NCI-H2227 (cell line): ENCODE measurements around the gene CAP1.

Experiments used
- DNase-seq: peaks from one replicate; lab custom pipeline; 2025; ENCODE audit not compliant: unreplicated experiment; lab: John Stamatoyannopoulos, UW

The CAP1 gene

DNA sequence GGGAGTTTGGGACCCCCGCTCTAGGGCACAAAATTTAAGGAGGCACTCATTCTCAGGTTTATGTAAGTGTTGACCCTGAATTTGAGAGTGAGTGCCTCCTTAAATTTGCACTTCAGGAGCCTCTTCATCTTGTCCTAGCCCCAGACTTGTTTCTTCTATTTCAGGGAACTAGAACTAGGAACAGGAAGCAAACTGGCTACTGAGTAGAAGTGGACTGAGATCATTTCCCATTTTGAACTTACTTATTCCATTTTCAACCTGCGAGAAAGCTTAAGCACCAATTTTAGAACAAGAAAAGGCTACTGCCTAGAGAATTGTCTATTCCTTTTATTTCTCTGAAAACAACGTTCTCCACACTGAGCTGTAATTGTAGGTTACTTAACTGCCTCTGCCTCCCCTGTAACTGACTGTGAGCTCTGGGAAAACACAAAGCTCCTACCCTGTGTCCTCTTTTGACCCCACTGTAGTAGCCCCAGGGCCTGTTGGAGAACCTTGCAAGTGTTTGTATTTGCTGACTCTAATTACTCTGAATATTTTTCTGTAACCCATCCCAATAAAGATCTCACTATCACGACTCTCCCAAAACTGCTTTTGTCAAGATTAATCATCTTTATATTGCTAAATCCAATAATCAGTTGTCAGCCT is 54.1 kb downstream of the CAP1 start:
- DNase-seq, result peak; percentile 72

DNA sequence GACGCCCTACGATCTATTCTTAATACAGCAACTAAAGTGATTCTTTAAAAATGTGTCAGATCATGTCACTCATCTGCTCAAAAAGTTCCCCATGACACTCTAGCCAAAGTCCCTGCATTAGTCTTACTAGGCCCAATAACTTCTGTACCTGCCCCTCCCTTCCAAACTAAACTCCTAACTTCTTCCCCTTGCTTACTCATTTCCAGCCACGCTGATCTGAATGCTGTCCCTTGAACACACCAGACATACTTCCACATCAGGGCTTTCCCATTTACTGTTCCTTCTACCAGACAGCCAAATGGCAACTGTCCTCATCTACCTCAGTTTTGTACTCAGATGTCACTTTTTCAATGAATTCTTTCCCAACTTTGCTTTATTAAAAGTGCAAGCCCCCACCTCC is 55.3 kb downstream of the CAP1 start:
- no peak for DNase-seq

DNA sequence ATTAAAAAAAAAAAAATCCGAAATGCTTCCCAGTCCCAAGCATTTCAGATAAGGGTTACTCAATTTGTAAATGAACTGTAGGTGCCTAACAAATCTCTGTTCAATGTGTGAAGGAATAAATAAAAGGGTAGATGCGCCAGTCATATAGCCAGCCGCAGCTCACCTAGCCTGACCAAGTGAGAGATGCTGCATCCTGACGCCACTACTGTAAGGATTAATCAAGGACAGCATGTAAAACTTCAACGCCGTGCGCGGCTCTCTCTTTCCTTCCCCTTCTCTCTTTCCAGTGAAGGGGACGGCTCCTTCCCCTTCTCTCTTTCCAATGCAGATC is 56.1 kb downstream of the CAP1 start:
- no peak for DNase-seq

DNA sequence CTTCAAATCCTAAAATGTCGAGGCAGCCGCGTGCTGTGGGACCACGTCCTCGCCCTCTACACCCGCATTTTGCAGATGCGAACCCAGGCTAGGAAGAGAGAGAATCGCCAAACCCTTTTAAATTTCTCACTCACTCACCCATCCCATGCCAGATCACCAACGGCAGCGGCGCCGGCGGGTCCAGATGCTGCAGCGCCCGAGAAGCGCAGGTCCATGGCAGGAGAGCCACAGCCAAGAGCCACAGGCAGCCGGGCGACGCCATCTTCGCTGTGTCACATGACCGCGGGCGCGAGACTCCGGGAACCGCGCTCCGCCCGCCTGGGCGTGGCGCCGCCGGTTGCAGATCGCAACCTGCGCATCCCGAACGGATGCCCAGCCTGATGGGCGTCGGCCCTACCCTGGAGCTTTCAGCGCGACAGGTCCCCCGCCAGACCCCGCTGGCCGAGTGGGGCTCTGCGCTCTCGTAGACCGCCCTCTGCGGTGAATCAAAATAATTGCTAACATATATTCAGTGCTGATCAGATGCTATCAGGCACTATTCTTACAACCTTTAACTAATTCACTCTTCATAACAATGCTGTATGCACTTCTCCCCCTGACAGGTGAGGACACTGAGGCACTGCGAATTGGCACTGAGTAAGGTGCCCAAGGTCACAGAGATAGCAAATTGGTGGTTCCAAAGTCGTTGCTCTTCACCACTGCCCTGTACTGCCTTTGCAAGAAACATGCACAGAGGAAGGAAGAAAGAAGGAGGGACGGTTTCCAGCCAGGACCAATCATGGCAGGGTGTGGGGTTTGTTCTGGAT is 56.7 kb downstream of the CAP1 start, which contains the start of gene PPT1:
PPT1 (minus strand) TSS at position 276 of the 806 bp plus-strand sequence; CDS start at position 262, 14 bp downstream.
- peak; percentile 93 for DNase-seq

DNA sequence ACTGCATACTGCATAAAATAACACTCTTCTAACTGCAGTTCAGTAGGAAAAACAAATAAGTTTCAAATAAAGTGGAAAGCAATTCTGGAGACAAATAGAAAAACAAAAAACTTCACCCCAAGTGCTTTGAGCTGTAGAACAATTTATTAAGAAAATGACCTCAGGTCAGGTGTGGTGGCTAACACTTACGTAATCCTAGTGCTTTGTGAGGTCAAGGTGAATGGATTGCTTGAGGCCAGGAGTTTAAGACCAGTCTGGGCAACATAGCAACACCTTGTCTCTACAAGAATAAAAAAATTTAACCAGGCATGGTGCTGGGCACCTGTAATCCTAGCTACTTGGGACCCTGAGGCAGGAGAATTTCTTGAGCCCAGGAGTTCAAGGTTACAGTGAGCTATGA is 61.5 kb downstream of the CAP1 start:
- no peak for DNase-seq

DNA sequence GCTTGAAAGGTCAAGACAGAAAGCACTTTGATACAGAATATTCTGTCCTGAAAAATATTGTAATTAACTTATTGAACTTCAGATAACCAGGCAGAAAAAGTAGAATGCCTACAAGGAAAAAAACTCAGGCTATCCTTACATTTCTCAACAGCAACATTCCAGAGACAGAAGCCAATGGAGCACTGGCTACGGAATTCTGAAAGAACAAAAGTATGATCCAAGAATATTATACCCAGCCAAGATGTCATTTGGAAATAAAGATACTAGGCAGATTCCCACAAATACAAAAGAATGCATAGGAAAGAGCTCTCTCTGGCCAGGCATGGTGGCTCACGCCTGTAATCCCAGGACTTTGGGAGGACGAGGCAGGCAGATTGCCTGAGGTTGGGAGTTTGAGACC is 62.4 kb downstream of the CAP1 start:
- no peak for DNase-seq

DNA sequence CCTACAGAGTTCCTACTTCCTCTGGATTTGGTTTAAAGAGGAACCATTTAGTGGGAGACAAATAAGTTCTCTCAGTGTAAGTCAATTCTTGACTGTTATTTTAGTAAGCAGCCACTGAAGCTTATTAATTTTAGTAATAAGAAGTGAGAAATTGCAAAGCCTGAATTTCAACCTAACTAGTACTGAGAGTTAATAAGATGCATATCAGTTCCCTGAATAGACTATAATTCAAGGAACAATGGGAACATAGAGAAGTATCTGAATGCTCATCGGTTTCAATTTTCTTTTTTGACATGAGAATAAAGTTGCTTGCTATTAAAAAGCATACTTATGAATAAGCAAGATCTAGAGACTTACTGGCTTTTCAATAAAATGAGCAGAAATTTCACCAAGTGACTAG is 64.5 kb downstream of the CAP1 start:
- DNase-seq, result no peak

DNA sequence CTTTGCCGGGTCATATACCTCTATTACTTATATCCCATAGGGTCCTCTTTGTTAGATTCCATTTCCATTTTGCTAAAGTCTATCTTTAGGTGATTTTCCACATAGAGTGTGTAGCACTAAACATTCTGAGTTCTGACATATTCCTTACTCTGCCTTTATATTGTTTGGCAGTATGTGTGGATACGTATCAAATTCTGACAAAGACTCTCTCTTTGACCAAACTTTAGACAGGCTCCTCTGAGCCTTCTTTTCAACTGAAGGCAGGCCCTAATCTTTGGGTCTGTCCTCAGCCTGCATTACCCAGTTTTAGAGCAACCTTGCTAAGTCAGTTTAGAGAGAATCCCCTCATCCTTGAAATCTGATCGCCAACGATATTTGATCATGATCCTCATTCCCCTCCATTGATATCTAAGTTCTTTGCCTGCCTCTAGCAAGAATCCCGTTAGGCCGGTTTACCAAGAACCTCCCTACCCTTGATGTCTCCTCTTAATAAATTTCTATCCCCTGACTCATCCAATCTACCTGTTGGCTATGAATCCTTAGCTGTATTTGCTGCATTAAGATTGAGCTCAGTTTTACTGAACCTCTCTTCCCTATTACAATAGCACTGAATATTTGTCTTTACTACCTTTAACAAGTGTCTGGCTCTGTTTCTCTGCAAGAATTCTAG is 66.9 kb downstream of the CAP1 start:
- no peak for DNase-seq

DNA sequence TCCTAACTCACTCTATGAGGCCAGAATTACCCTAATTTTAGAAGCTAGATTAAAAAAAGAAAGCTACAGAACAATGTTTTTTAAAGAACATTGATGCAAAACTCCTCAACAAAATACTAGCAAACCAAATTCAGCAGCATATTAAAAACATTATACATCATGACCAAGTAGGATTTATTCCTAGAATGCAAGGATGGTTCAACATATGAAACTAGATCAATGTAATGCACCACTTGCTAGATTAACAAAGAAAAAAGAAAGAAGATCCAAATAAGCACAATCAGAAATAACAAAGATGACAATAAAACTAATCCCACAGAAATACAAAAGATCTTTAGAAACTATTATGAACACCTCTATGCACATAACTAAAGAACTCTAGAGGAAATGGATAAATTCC is 69.9 kb downstream of the CAP1 start:
- no peak for DNase-seq

DNA sequence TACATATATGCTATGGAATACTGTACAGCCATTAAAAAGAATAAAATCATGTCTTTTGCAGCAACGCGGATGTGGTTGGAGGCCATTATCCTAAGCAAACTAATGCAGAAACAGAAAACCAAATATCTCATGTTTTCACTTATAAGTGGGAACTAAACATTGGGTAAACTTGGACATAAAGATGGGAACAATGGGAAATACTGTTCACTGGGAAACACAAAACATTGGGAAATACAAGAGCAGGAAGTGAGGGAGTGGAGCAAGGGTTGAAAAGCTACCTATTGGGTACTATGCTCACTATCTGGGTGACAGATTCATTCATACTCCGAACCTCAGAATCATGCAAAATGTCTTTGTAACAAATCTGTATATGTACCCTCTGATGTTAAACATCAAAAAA is 73.9 kb downstream of the CAP1 start:
- DNase-seq, result no peak

DNA sequence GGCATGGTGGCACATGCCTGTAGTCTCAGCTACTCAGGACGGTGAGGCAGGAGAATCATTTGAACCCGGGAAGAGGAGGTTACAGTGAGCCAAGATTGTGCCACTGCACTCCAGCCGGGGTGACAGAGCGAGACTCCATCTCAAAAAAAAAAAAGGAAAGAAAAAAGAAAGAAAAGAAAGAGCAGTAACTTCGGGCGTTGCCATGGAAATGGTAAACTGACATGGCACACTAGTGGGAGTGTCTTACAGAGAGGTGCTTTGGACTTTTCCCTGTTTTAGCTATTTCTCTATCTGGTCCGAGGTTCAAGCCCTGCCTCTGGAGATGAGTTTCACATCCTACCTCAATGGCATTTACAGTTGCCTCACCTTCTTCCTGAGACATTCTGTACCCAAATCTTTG is 79.6 kb downstream of the CAP1 start:
- no peak for DNase-seq
